OCI-LY1 (cell line): Measurements from ENCODE around the gene SYNE1.

Experiments
- H2AFZ ChIP-seq: fragments of 200-600 bp; sonication (generic), shearing (Covaris generic); 2 replicates; pipeline ENCODE4 v1.6.0; 2014; ENCODE audit warnings: antibody characterized with exemption, mild to moderate bottlenecking, low read length
- H3F3A ChIP-seq: fragments of 200-600 bp; sonication (generic), shearing (Covaris generic); 2 replicates; pipeline ENCODE4 v1.6.0; 2014; ENCODE audit warnings: mild to moderate bottlenecking, antibody characterized with exemption, low read length, moderate library complexity; ENCODE audit not compliant: insufficient read depth
- H3K27ac ChIP-seq: fragments of 200-600 bp; sonication (generic); 2 replicates; pipeline ENCODE4 v1.5.1; 2014; ENCODE audit warnings: low read length, mixed run types, mild to moderate bottlenecking, low read depth; ENCODE audit not compliant: poor library complexity, severe bottlenecking
- H3K27me3 ChIP-seq: fragments of 200-600 bp; sonication (generic); 2 replicates; pipeline ENCODE4 v1.6.0; 2014; ENCODE audit warnings: antibody characterized with exemption, mild to moderate bottlenecking, low read length, moderate library complexity; ENCODE audit not compliant: insufficient read depth
- H3K36me3 ChIP-seq: fragments of 200-600 bp; sonication (generic); 2 replicates; pipeline ENCODE4 v1.6.1; 2014; ENCODE audit warnings: mild to moderate bottlenecking, antibody characterized with exemption, low read length, moderate library complexity, mixed read lengths; ENCODE audit not compliant: insufficient read depth
- H3K4me1 ChIP-seq: fragments of 200-600 bp; sonication (generic); 2 replicates; pipeline ENCODE4 v1.5.1; 2014; ENCODE audit warnings: mild to moderate bottlenecking, low read length, moderate library complexity; ENCODE audit not compliant: insufficient read depth, severe bottlenecking
- H3K4me2 ChIP-seq: fragments of 200-600 bp; sonication (generic), shearing (Covaris generic); 2 replicates; pipeline ENCODE4 v1.6.1; 2014; ENCODE audit warnings: low read length
- H3K4me3 ChIP-seq: fragments of 200-600 bp; sonication (generic); 2 replicates; pipeline ENCODE4 v1.5.1; 2014; ENCODE audit warnings: low read length, low read depth, mild to moderate bottlenecking, mixed read lengths; ENCODE audit not compliant: poor library complexity, severe bottlenecking
- H3K79me2 ChIP-seq: fragments of 200-600 bp; shearing (Covaris generic); 2 replicates; pipeline ENCODE4 v1.6.1; 2016; ENCODE audit warnings: mixed run types, low read length, mixed read lengths; ENCODE audit not compliant: insufficient read depth
- H3K9ac ChIP-seq: fragments of 200-600 bp; sonication (generic), shearing (Covaris generic); 2 replicates; pipeline ENCODE4 v1.6.1; 2014; ENCODE audit warnings: mild to moderate bottlenecking, low read length, mixed read lengths
- H3K9me2 ChIP-seq: fragments of 200-600 bp; sonication (generic), shearing (Covaris generic); 2 replicates; pipeline ENCODE4 v1.6.1; 2014; ENCODE audit warnings: low read depth, mild to moderate bottlenecking, low read length, mixed read lengths
- H3K9me3 ChIP-seq: fragments of 200-600 bp; shearing (Covaris generic); 2 replicates; pipeline ENCODE4 v1.6.1; 2014; ENCODE audit warnings: low read length, mixed read lengths
- H4K20me1 ChIP-seq: fragments of 200-600 bp; sonication (generic), shearing (Covaris generic); 2 replicates; pipeline ENCODE4 v1.6.0; 2016; ENCODE audit warnings: mild to moderate bottlenecking, low read length; ENCODE audit not compliant: insufficient read depth
- CTCF ChIP-seq: fragments of 200-600 bp; sonication (generic), shearing (Covaris generic); IDR thresholded peaks from 2 replicates; pipeline ENCODE4 v1.5.1; 2017; ENCODE audit warnings: mild to moderate bottlenecking, antibody characterized with exemption, low read length, moderate library complexity, mixed read lengths
- EZH2 ChIP-seq: fragments of 200-600 bp; sonication (generic), shearing (Covaris generic); IDR thresholded peaks from 2 replicates; pipeline ENCODE4 v1.8.0; 2017; ENCODE audit warnings: borderline replicate concordance, mixed run types, mild to moderate bottlenecking, antibody characterized with exemption, low read length, moderate library complexity, mixed read lengths

SYNE1 gene

GRCh38 chr6:152151920-152152319 is 485.2 kb downstream of the SYNE1 start:
- Histone ChIP-seq H2AFZ (no peak overlapping the region), H3K4me3 (no peak overlapping the region), H3K4me2 (no peak overlapping the region), H3F3A (no peaks in the 10 kb centered on the region), H3K36me3 (peaks cover 88% of the 10 kb centered on the region), H4K20me1 (no peaks in the 10 kb centered on the region), H3K9me2 (no peaks in the 10 kb centered on the region), H3K4me1 (no peaks in the 10 kb centered on the region), H3K9me3 (no peaks in the 10 kb centered on the region), H3K27me3 (no peaks in the 10 kb centered on the region), H3K9ac (no peak overlapping the region), H3K79me2 (no peaks in the 10 kb centered on the region), H3K27ac (no peak overlapping the region)
- TF ChIP-seq CTCF: no peak
- TF ChIP-seq EZH2: no peak

GRCh38 chr6:152150196-152150595 is 487.0 kb downstream of the SYNE1 start:
- Histone ChIP-seq H2AFZ (no peak overlapping the region), H4K20me1 (no peaks in the 10 kb centered on the region), H3K9me3 (no peaks in the 10 kb centered on the region), H3K27me3 (no peaks in the 10 kb centered on the region), H3K27ac (no peak overlapping the region), H3K9ac (no peak overlapping the region), H3K79me2 (no peaks in the 10 kb centered on the region), H3K4me3 (no peak overlapping the region), H3K4me2 (no peak overlapping the region), H3K4me1 (no peaks in the 10 kb centered on the region), H3K9me2 (no peaks in the 10 kb centered on the region), H3K36me3 (peaks cover 89% of the 10 kb centered on the region), H3F3A (no peaks in the 10 kb centered on the region)
- no peak for TF ChIP-seq CTCF
- TF ChIP-seq EZH2: no peak

GRCh38 chr6:152148412-152148811 is 488.8 kb downstream of the SYNE1 start:
- Histone ChIP-seq H3K27me3 (no peaks in the 10 kb centered on the region), H3K4me1 (no peaks in the 10 kb centered on the region), H3K9me3 (no peaks in the 10 kb centered on the region), H3K4me2 (no peak overlapping the region), H3K4me3 (no peak overlapping the region), H3K9me2 (no peaks in the 10 kb centered on the region), H3K9ac (no peak overlapping the region), H4K20me1 (no peaks in the 10 kb centered on the region), H3F3A (no peaks in the 10 kb centered on the region), H2AFZ (no peak overlapping the region), H3K79me2 (no peaks in the 10 kb centered on the region), H3K36me3 (peaks cover 90% of the 10 kb centered on the region), H3K27ac (no peak overlapping the region)
- no peak for TF ChIP-seq EZH2
- no peak for TF ChIP-seq CTCF
